CD4-positive, alpha-beta memory T cell (primary cell): ENCODE measurements around the gene GCLC. TPM values are rescaled to one million over a fixed set of nuclear protein-coding genes. Genes with fewer than 3 reads are reported as not detected.
A peak's percentile ranks its signal among the peaks of the same experiment; 100 is the strongest.

Experiments
- CTCF ChIA-PET: fragments of 350-600 bp; sonication (Branson Sonifier 250); formaldehyde crosslinking; loops from one replicate; lab custom pipeline; 2021; ENCODE audit warnings: inconsistent platforms; ENCODE audit not compliant: partially characterized antibody; lab: Charles Lee
- POLR2A ChIA-PET: fragments of 350-600 bp; sonication (Branson Sonifier 250); formaldehyde crosslinking; loops from one replicate; lab custom pipeline; 2021; ENCODE audit not compliant: partially characterized antibody; lab: Charles Lee
- DNase-seq, 5 donors: peaks; one replicate each; pipeline versions ENCODE4 v3.0.0 to v3.0.0-alpha.2; 2020 to 2022; ENCODE audit warnings: mixed read lengths in 1 of 5
- H3K27ac ChIP-seq: one replicate; pipeline ENCODE4 v1.7.0; 2013; ENCODE audit warnings: low read depth, low read length
- H3K27me3 ChIP-seq: 2 replicates; pipeline ENCODE4 v1.7.0; 2013; ENCODE audit warnings: mild to moderate bottlenecking, low read length, moderate library complexity; ENCODE audit not compliant: insufficient read depth
- H3K36me3 ChIP-seq: 2 replicates; pipeline ENCODE4 v1.7.0; 2013; ENCODE audit warnings: mild to moderate bottlenecking, low read length, moderate library complexity; ENCODE audit not compliant: insufficient read depth
- H3K4me1 ChIP-seq: 2 replicates; pipeline ENCODE4 v1.7.0; 2013; ENCODE audit warnings: mild to moderate bottlenecking, low read length, moderate library complexity; ENCODE audit not compliant: insufficient read depth
- H3K4me3 ChIP-seq, 2 donors: one replicate each; pipeline ENCODE4 v1.7.0; 2013; ENCODE audit warnings: low read length in 2 of 2, mild to moderate bottlenecking in 1 of 2
- H3K9me3 ChIP-seq, 2 donors: one replicate each; pipeline ENCODE4 v1.7.0; 2013; ENCODE audit warnings: low read length in 2 of 2, control low read depth in 1 of 2; ENCODE audit not compliant: control insufficient read depth in 1 of 2
- H3K27ac Mint-ChIP-seq, 7 donors: one replicate each; pipeline ENCODE4 v1.8.0; 2020 to 2021; ENCODE audit warnings: mixed read lengths in 7 of 7, mild to moderate bottlenecking in 6 of 7, inconsistent platforms in 3 of 7, moderate library complexity in 3 of 7
- H3K27me3 Mint-ChIP-seq, 2 donors: one replicate each; pipeline ENCODE4 v1.8.0; 2020 to 2021; ENCODE audit warnings: mixed read lengths in 2 of 2
- H3K36me3 Mint-ChIP-seq, 2 donors: one replicate each; pipeline ENCODE4 v1.8.0; 2020 to 2021; ENCODE audit warnings: mixed read lengths in 2 of 2, inconsistent platforms in 1 of 2, mild to moderate bottlenecking in 1 of 2
- H3K4me1 Mint-ChIP-seq, 4 donors: one replicate each; pipeline ENCODE4 v1.8.0; 2020 to 2021; ENCODE audit warnings: mixed read lengths in 4 of 4, mild to moderate bottlenecking in 1 of 4
- H3K4me3 Mint-ChIP-seq, 8 donors: one replicate each; pipeline ENCODE4 v1.8.0; 2020 to 2021; ENCODE audit warnings: mixed read lengths in 8 of 8, mild to moderate bottlenecking in 7 of 8, moderate library complexity in 6 of 8, inconsistent platforms in 3 of 8
- H3K9me3 Mint-ChIP-seq, 8 donors: one replicate each; pipeline ENCODE4 v1.8.0; 2020 to 2021; ENCODE audit warnings: mixed read lengths in 8 of 8, mild to moderate bottlenecking in 5 of 8, inconsistent platforms in 3 of 8, moderate library complexity in 1 of 8
- intact Hi-C: fragments of 100-400 bp; cut with micrococcal nuclease; formaldehyde crosslinking; loops from one replicate; pipeline ENCODE4 v1.15.1; 2023
- polyA plus RNA-seq, 2 donors: library from polyadenylated mRNA; unstranded; fragments of 300-500 nt; fragmentation: Illumina TruSeq; gene quantifications; one replicate each; pipeline ENCODE4 v1.2.3, GENCODE V29; 2021
- total RNA-seq, 2 experiments: library from RNA; stranded (reverse); gene quantifications; one replicate each; pipeline ENCODE4 v1.2.3, GENCODE V29; 2021

Gene GCLC
- total and polyA plus RNA-seq, 4 experiments from 2014 or later: 8.8 to 40.9 (median 25.0) TPM

DNA sequence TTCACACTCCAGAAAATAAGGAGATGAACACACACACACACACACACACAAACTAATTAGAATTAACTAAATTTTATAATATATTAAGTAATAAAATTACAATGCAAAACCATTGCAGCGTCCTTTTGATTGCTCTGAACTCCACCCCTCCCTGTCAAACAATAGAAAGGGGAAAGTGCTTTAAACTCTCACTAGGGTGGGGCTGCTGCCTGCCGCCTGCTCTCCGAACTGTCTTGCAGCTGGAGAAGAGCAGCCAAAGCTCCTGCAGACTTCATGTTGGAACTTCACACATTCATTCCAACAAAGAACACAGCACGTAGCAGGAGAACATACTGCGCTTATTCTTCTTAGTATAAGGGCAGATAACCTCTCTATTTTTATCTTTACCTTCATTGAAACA lies 83.2 kb downstream of the GCLC start:
- H3K4me3 Mint-ChIP-seq: no peak overlapping the region
- POLR2A ChIA-PET: no interaction called here
- Histone ChIP-seq H3K4me1 (no peaks in the 10 kb centered on the region), H3K4me3 (no peak overlapping the region), H3K9me3 (no peaks in the 10 kb centered on the region), H3K27ac (no peak overlapping the region), H3K36me3 (no peaks in the 10 kb centered on the region), H3K27me3 (no peaks in the 10 kb centered on the region)
- H3K27me3 Mint-ChIP-seq: peaks cover 0 to 2% of the 10 kb centered on the region in 2 donors
- intact Hi-C loops: no loop called here
- peaks cover 0 to 2% (median 0%) of the 10 kb centered on the region in 8 donors for H3K9me3 Mint-ChIP-seq
- no peak for DNase-seq
- H3K27ac Mint-ChIP-seq: no peak overlapping the region
- no peaks in the 10 kb centered on the region for H3K4me1 Mint-ChIP-seq
- H3K36me3 Mint-ChIP-seq: no peaks in the 10 kb centered on the region
- CTCF ChIA-PET: interaction anchor here (1.3 to 1.6 kb wide), 2 partner anchors 14 to 289 kb away, joined by 4 read pairs; no protein-coding TSS in a partner anchor

- Histone ChIP-seq H3K36me3 (no peaks in the 10 kb centered on the region), H3K4me3 (no peak overlapping the region), H3K27ac (no peak overlapping the region), H3K4me1 (no peaks in the 10 kb centered on the region), H3K27me3 (no peaks in the 10 kb centered on the region), H3K9me3 (no peaks in the 10 kb centered on the region)
- H3K4me1 Mint-ChIP-seq: no peaks in the 10 kb centered on the region
- H3K27ac Mint-ChIP-seq: peak overlapping the region in 1 of 7 donors; percentile 1
- intact Hi-C loops: no loop called here
- peaks cover 0 to 3% of the 10 kb centered on the region in 2 donors for H3K27me3 Mint-ChIP-seq
- H3K4me3 Mint-ChIP-seq: no peak overlapping the region
- ChIA-PET CTCF (interaction anchor here (1.6 kb wide), 1 partner anchor 13 kb away, joined by 4 read pairs; no protein-coding TSS in a partner anchor), POLR2A (no interaction called here)
- peaks cover 0 to 7% (median 3%) of the 10 kb centered on the region in 8 donors for H3K9me3 Mint-ChIP-seq
- no peak for DNase-seq
- no peaks in the 10 kb centered on the region for H3K36me3 Mint-ChIP-seq
Measured at GRCh38 chr6:53461041-53461656, 83.8 kb downstream of the GCLC start.

- no peaks in the 10 kb centered on the region for H3K27me3 ChIP-seq
- DNase-seq: no peak
- H3K9me3 ChIP-seq: no peaks in the 10 kb centered on the region
- intact Hi-C loops: no loop called here
- no peak overlapping the region for H3K4me3 ChIP-seq
- Mint-ChIP-seq H3K27ac (no peak overlapping the region), H3K9me3 (peaks cover 0 to 14% (median 7%) of the 10 kb centered on the region in 8 donors), H3K4me1 (no peaks in the 10 kb centered on the region), H3K27me3 (peaks cover 0 to 5% of the 10 kb centered on the region in 2 donors), H3K4me3 (no peak overlapping the region), H3K36me3 (no peaks in the 10 kb centered on the region)
- H3K4me1 ChIP-seq: no peaks in the 10 kb centered on the region
- ChIA-PET POLR2A (no interaction called here), CTCF (interaction anchor here (1.0 to 2.4 kb wide), 2 partner anchors 26 to 286 kb away, joined by 3 to 5 read pairs; no protein-coding TSS in a partner anchor)
- H3K27ac ChIP-seq: no peak overlapping the region
- H3K36me3 ChIP-seq: no peaks in the 10 kb centered on the region
Measured at GRCh38 chr6:53458105-53458866, 86.6 kb downstream of the GCLC start.

GRCh38 chr6:53456809-53457208 lies 88.1 kb downstream of the GCLC start:
- H3K27me3 Mint-ChIP-seq: peaks cover 0 to 5% of the 10 kb centered on the region in 2 donors
- H3K27me3 ChIP-seq: no peaks in the 10 kb centered on the region
- H3K36me3 Mint-ChIP-seq: no peaks in the 10 kb centered on the region
- no peaks in the 10 kb centered on the region for H3K36me3 ChIP-seq
- no peak overlapping the region for H3K27ac ChIP-seq
- intact Hi-C loops: no loop called here
- H3K4me1 Mint-ChIP-seq: no peaks in the 10 kb centered on the region
- ChIA-PET CTCF (interaction anchor here (1.4 to 2.4 kb wide), 2 partner anchors 27 to 285 kb away, joined by 3 to 5 read pairs; no protein-coding TSS in a partner anchor), POLR2A (no interaction called here)
- no peak overlapping the region for H3K4me3 Mint-ChIP-seq
- no peak overlapping the region for H3K27ac Mint-ChIP-seq
- H3K9me3 ChIP-seq: no peaks in the 10 kb centered on the region
- DNase-seq: no peak
- peaks cover 0 to 14% (median 7%) of the 10 kb centered on the region in 8 donors for H3K9me3 Mint-ChIP-seq
- H3K4me1 ChIP-seq: no peaks in the 10 kb centered on the region
- H3K4me3 ChIP-seq: no peak overlapping the region

DNA sequence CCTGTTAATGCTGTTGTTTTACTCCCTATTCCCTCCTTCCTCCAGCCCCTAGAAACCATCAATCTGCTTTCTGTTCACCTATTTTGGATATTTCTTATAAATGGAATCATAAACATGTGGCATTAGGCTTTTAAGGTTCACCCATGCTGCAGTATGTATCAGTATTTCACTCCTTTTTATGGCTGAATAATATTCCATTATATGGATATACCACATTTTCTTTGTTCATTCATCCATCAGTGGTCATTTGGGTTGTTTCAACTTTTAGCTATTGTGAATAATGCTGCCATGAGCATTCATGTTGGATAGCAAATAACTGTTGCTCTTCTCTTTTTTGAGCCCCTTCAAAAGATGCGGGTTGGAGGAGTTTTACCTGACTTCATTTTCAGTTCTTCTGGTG lies 89.2 kb downstream of the GCLC start:
- ChIA-PET POLR2A (no interaction called here), CTCF (interaction anchor here (1.4 to 2.4 kb wide), 2 partner anchors 28 to 284 kb away, joined by 3 to 5 read pairs; no protein-coding TSS in a partner anchor)
- Histone ChIP-seq H3K9me3 (no peaks in the 10 kb centered on the region), H3K4me3 (no peak overlapping the region), H3K27me3 (no peaks in the 10 kb centered on the region), H3K36me3 (no peaks in the 10 kb centered on the region), H3K4me1 (no peaks in the 10 kb centered on the region), H3K27ac (no peak overlapping the region)
- intact Hi-C loops: no loop called here
- Mint-ChIP-seq H3K36me3 (no peaks in the 10 kb centered on the region), H3K27me3 (peaks cover 0 to 5% of the 10 kb centered on the region in 2 donors), H3K27ac (no peak overlapping the region), H3K4me3 (no peak overlapping the region), H3K9me3 (peaks cover 0 to 14% (median 7%) of the 10 kb centered on the region in 8 donors), H3K4me1 (no peaks in the 10 kb centered on the region)
- no peak for DNase-seq

- Histone ChIP-seq H3K4me3 (no peak overlapping the region), H3K27me3 (no peaks in the 10 kb centered on the region), H3K36me3 (no peaks in the 10 kb centered on the region), H3K4me1 (no peaks in the 10 kb centered on the region), H3K9me3 (no peaks in the 10 kb centered on the region), H3K27ac (no peak overlapping the region)
- Mint-ChIP-seq H3K27ac (no peak overlapping the region), H3K27me3 (peaks cover 2 to 4% of the 10 kb centered on the region in 2 donors), H3K4me3 (no peak overlapping the region), H3K4me1 (no peaks in the 10 kb centered on the region), H3K9me3 (peaks cover 0 to 17% (median 6%) of the 10 kb centered on the region in 8 donors), H3K36me3 (peaks cover 0 to 3% of the 10 kb centered on the region in 2 donors)
- no peak for DNase-seq
- intact Hi-C loops: no loop called here
- POLR2A ChIA-PET: no interaction called here
- CTCF ChIA-PET: interaction anchor here (0.7 kb wide), 1 partner anchor 12 kb away, joined by 3 read pairs; no protein-coding TSS in a partner anchor
Measured at GRCh38 chr6:53451165-53451564, 93.7 kb downstream of the GCLC start.

- peaks cover 0 to 8% (median 3%) of the 10 kb centered on the region in 8 donors for H3K9me3 Mint-ChIP-seq
- Histone ChIP-seq H3K27me3 (no peaks in the 10 kb centered on the region), H3K4me3 (no peak overlapping the region), H3K9me3 (no peaks in the 10 kb centered on the region), H3K4me1 (no peaks in the 10 kb centered on the region), H3K36me3 (no peaks in the 10 kb centered on the region), H3K27ac (no peak overlapping the region)
- H3K27ac Mint-ChIP-seq: no peak overlapping the region
- POLR2A ChIA-PET: no interaction called here
- intact Hi-C loops: no loop called here
- H3K4me3 Mint-ChIP-seq: no peak overlapping the region
- H3K27me3 Mint-ChIP-seq: peaks cover 0 to 4% of the 10 kb centered on the region in 2 donors
- H3K36me3 Mint-ChIP-seq: peaks cover 0 to 3% of the 10 kb centered on the region in 2 donors
- no peaks in the 10 kb centered on the region for H3K4me1 Mint-ChIP-seq
- CTCF ChIA-PET: interaction anchor here (0.6 to 3.1 kb wide), 8 partner anchors 11 to 277 kb away, joined by 3 to 11 read pairs (median 4); no protein-coding TSS in a partner anchor
- no peak for DNase-seq
Measured at GRCh38 chr6:53447865-53448264, 97.0 kb downstream of the GCLC start.
